Measurements from ENCODE around the gene NARF. TPM values are rescaled to one million over a fixed set of nuclear protein-coding genes. Genes with fewer than 3 reads are reported as not detected.
A peak's percentile ranks its signal among the peaks of the same experiment; 100 is the strongest.

NARF gene
- polyA plus RNA-seq, 1 of the 3 experiments (the other 2 are of a cell fraction), result 128 TPM

GRCh38 chr17:82434216-82434565 is 24.4 kb upstream of the NARF start:
- H2AFZ ChIP-seq (ENCODE audit: low read depth), result no peak overlapping the region
- no peaks in the 10 kb centered on the region; a peak in 1 of 4 replicates for H3K4me1 ChIP-seq (ENCODE audit: control insufficient read depth in 1 of 2, insufficient read depth in 2 of 2, low read depth in 1 of 2, low read length in 1 of 2)
- no peak for DNase-seq
- no peak overlapping the region for H3K4me2 ChIP-seq
- H3K79me2 ChIP-seq (ENCODE audit: insufficient read depth), result no peaks in the 10 kb centered on the region
- no peaks in the 10 kb centered on the region for H3F3A ChIP-seq (replicated peaks; ENCODE audit: insufficient read depth)
- no peak overlapping the region for H3K27ac ChIP-seq (ENCODE audit: low read depth in 2 of 2, low read length in 1 of 2)
- H4K20me1 ChIP-seq (ENCODE audit: insufficient read depth), result no peaks in the 10 kb centered on the region
- H3K36me3 ChIP-seq (replicated peaks in 1 of 2; ENCODE audit: control insufficient read depth in 1 of 2, insufficient read depth in 2 of 2, low read length in 1 of 2), result peaks cover 0 to 4% of the 10 kb centered on the region in 2 experiments
- ChIA-PET POLR2A (no interaction called here), CTCF (interaction anchor here (2.1 kb wide), 1 partner anchor 12 kb away, joined by 4 read pairs; no protein-coding TSS in a partner anchor)
- no peak overlapping the region for H3K9ac ChIP-seq
- no peak overlapping the region for H3K4me3 ChIP-seq (ENCODE audit: low read depth in 2 of 2, low read length in 1 of 2)
- TF ChIP-seq RFX5 (IDR thresholded peaks at IDR 0.05; ENCODE audit: low read length) (no peak), EP300 (IDR thresholded peaks at IDR 0.05; ENCODE audit: borderline replicate concordance in 1 of 2, low read depth in 1 of 2, low read length in 1 of 2) (no peak), CHD2 (IDR thresholded peaks at IDR 0.05; ENCODE audit: low read length, partially characterized antibody) (no peak), YY1 (IDR thresholded peaks at IDR 0.05; ENCODE audit: low read depth) (no peak), USF1 (IDR thresholded peaks at IDR 0.05; ENCODE audit: borderline replicate concordance, low read depth) (no peak), EZH2phosphoT487 (IDR thresholded peaks at IDR 0.05; ENCODE audit: borderline replicate concordance, low read depth) (no peak), RAD21 (IDR thresholded peaks at IDR 0.05; ENCODE audit: low read length) (no peak), PBX3 (IDR thresholded peaks at IDR 0.05) (no peak), MEF2A (IDR thresholded peaks at IDR 0.05; ENCODE audit: borderline replicate concordance, low read depth) (no peak)
- no peaks in the 10 kb centered on the region for H3K9me2 ChIP-seq
- H3K27me3 ChIP-seq (ENCODE audit: insufficient read depth), result no peaks in the 10 kb centered on the region
- no peaks in the 10 kb centered on the region for H3K9me3 ChIP-seq
- 78% methylated on average over 3 of the region's 3 CpGs for WGBS (ENCODE audit: low lambda C conversion rate)

- H3K27ac ChIP-seq (ENCODE audit: low read depth in 2 of 2, low read length in 1 of 2), result no peak overlapping the region
- H3K9me3 ChIP-seq, result no peaks in the 10 kb centered on the region
- TF ChIP-seq EP300 (IDR thresholded peaks at IDR 0.05; ENCODE audit: borderline replicate concordance in 1 of 2, low read depth in 1 of 2, low read length in 1 of 2) (no peak), FOSL2 (IDR thresholded peaks at IDR 0.05; ENCODE audit: borderline replicate concordance, low read depth) (0 out of 2 replicates have a peak, but pooled peaks have one; percentile 16)
- H3K4me3 ChIP-seq (ENCODE audit: low read depth in 2 of 2, low read length in 1 of 2), result no peak overlapping the region
- no peaks in the 10 kb centered on the region for H3K27me3 ChIP-seq (ENCODE audit: insufficient read depth)
- POLR2A ChIA-PET, result no interaction called here
- H3K4me1 ChIP-seq (ENCODE audit: control insufficient read depth in 1 of 2, insufficient read depth in 2 of 2, low read depth in 1 of 2, low read length in 1 of 2), result no peaks in the 10 kb centered on the region; a peak in 1 of 4 replicates
- CTCF ChIA-PET, result interaction anchor here (1.1 to 2.3 kb wide), 2 partner anchors 11 to 16 kb away, joined by 4 to 6 read pairs; no protein-coding TSS in a partner anchor
- no peaks in the 10 kb centered on the region for H3K9me2 ChIP-seq
- 65% methylated on average over 12 of the region's 12 CpGs for WGBS (ENCODE audit: low lambda C conversion rate)
- no peaks in the 10 kb centered on the region for H4K20me1 ChIP-seq (ENCODE audit: insufficient read depth)
- H3F3A ChIP-seq (replicated peaks; ENCODE audit: insufficient read depth), result no peaks in the 10 kb centered on the region
- no peak for DNase-seq
- no peaks in the 10 kb centered on the region for H3K79me2 ChIP-seq (ENCODE audit: insufficient read depth)
- H3K36me3 ChIP-seq (replicated peaks in 1 of 2; ENCODE audit: control insufficient read depth in 1 of 2, insufficient read depth in 2 of 2, low read length in 1 of 2), result peaks cover 0 to 8% of the 10 kb centered on the region in 2 experiments
- no peak overlapping the region for H3K4me2 ChIP-seq
- H2AFZ ChIP-seq (ENCODE audit: low read depth), result no peak overlapping the region
- no peak overlapping the region for H3K9ac ChIP-seq
These were observed 23.4 kb upstream of the NARF start for GRCh38 chr17:82435103-82435502.
